HL-60/S4 (cell line): ENCODE results near the gene SLC48A1.

Experiments used
- in situ Hi-C: fragments of 300-500 bp; cut with MboI; formaldehyde crosslinking; loops from 2 replicates; pipeline ENCODE4 v1.14.3; 2022; ENCODE audit warnings: low sequenced_read_pairs

The SLC48A1 gene

DNA sequence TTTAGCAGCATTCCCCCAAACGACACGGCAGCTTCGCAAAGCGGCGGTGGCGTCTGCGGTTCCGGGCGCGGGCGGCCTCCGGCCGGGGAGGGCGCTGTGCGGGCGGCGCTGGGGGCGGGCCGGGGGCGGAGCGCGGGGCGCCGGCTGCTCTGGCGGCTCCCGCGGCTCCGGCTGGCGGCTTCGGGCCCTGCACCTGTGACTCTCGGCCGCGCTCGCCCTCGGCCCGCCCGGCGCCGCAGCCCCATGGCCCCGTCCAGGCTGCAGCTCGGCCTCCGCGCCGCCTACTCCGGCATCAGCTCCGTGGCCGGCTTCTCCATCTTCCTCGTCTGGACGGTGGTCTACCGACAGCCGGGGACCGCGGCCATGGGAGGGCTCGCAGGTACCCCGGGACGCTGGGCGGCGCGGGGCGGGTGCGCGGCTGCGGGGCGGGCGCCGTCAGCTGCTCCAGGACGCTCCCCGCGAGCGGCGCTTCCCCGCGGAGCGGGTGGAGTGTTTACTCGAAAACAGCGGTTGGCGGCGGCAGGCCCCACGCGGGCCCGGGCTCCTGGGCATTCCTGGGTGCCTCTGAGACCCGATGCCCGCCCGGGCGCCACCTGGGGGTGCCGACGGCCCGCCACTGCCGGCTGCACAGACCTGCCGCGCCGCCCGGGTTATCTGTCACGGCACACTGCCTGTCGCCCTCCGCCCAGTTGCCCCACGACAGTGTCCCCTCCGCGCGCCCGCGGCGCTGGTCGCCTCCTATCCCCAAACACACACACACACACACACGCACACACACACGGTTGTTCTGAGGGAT lies at the start of gene SLC48A1:
SLC48A1 (plus strand) TSS at position 177 of the 796 bp plus-strand sequence; CDS start at position 244, 67 bp downstream.
- in situ Hi-C loops, result loop anchor here (10.0 kb wide), 1 partner anchor 128 kb away; no protein-coding TSS in a partner anchor

DNA sequence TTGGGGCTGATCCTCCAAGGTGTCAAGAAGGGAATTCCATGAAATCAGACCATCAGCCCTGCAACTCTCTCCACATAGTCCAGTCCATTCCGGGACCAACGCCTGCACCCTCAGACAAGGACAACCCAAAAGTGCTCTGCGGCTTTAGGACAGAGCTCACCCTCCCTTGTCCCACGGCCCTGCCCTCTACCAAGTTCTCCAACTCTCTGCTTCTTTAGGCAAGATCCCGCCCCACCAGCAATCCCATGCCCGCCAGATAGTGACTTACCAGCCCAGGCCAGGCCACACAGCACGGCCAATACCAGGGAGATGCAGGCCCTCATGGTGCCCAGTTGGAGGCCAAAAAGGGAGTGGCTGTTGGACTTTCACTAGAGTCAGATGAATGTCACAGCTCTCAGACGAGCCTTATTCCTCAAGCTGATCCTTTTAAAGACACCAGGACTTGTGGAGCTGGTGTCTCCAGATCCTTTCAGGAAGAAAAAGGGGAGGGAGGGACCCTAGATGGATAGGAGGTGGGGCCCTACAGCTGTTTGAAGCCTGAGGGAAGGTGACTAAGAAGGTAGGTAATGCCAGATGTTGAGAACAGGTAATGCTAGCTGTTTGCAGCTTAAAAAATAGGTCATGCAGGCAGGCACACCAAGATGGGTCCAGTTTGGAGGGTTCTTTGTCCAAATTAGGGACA lies 47.8 kb upstream of the SLC48A1 start, which contains the start of gene ENDOU:
ENDOU (minus strand) TSS at position 400 of the 682 bp plus-strand sequence; CDS start at position 323, 77 bp downstream.
- in situ Hi-C loops, result no loop called here

DNA sequence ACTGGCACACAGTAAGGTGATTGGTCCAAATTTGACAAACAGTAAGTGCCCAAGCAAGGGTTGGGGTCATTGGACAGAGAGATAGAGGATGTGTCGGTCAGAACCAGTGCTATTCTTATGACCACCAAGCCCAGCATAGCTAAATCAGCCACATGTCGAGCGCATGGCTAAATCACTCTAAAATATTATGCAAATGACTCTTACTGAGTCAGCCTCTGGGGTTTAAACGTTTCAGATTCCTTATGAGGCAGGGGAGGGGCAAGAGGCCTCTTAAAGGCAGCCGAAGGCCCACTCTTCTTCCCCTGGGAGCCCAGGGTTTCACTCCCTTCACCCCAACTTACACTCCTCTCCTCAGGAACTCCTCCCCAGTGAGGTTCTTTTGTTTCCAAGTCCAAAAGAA lies 47.1 kb upstream of the SLC48A1 start:
- in situ Hi-C loops, result no loop called here

GRCh38 chr12:47729233-47729632 lies 43.8 kb upstream of the SLC48A1 start:
- in situ Hi-C loops, result no loop called here

GRCh38 chr12:47730341-47730744 lies 42.7 kb upstream of the SLC48A1 start:
- in situ Hi-C loops, result no loop called here

DNA sequence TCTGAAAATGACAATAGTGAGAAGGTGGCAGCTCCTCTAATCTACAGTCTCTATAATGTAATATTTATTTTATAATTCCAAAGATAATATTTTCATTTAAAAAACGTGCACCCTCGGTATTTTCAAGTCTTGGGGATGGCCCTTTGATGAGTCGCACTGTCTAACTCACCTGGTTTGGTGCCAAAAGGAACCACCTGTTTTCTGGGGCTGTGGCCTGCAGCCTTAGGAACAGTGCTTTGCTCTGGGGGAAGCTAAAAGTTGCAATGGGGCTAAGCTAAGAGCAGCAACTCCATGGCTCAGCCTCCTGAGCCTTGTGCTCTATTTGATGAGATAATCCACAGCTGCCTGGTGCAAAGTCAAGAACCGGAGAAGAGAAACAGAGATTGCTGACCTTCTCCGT lies 41.3 kb upstream of the SLC48A1 start:
- in situ Hi-C loops, result no loop called here

DNA sequence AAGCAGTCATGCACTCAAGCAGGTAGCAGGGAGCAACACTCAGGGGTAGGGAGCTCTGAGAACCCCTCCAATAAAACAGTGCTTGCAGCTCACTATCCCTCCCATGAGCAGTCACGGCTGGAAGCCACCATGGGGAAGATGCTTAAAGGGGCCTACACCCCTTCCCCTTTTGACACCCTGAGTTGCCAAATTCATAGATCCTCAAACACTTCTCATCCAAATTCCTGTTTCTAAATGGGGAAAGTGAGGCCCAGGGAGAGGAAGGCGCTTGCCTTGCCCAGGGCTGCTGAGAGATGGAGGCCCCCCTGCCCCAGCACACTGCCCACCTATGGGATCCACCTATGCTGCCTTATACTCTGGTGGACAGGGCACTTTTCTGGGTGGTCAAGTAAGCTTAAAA lies 40.5 kb upstream of the SLC48A1 start:
- in situ Hi-C loops, result no loop called here

DNA sequence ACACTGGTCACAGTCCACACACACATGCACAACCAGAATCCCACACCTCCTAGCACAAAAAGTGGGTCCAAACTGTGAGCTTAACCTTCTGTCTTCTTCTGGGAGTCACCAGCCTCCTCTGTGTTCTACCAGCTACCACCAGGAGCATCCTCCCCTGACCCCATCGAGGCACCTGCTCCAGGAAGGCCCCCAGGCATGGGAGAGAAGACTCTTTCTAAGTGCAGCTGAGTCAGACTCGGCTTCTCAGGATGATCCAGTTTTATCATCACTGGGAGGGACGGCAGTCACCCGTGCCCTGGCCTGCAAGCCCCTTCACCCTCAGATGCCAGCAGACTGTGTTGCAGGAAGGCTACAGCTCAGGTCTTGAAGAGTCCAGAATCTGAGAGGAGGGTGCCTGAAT lies 39.9 kb upstream of the SLC48A1 start:
- in situ Hi-C loops, result no loop called here

DNA sequence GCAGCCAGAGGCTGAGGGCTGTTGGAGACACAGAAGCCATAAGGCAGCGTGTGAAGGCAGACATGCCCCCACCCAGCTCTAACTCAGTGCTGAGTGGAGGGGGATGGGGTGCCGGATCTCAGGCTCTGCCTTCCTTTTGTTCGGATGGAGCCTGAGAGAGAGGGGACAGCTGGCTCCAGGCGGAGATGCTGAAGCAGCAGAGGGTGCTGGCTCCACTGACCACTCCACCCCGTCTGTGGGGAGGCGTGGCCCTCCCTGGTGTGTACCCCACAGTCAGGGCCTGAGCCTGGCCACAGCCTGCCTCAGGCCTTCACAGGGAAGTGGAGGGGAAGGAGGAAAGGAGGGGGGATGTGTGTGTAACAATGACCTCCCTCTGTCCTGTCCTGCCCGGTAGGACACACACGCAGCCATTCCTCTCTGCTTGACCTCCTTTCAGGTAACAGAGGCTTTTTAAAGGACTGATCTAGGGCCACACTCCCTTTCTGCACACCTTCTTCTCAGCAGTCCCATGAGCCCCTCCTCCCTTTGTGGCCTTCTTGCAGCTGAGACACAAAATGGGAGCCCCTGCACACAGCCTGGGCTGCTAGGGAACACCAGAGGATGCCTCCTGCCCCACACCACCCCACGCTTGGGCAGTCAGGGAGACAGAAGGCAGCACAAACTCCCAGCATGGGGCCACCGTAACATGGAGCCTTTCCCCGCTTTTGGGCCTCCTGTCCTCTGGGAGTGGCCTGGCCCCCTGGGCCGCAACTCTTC lies 38.1 kb upstream of the SLC48A1 start:
- in situ Hi-C loops, result no loop called here

- in situ Hi-C loops, result no loop called here
Measured at GRCh38 chr12:47735649-47736048, 37.4 kb upstream of the SLC48A1 start.

GRCh38 chr12:47736216-47736615 lies 36.8 kb upstream of the SLC48A1 start:
- in situ Hi-C loops, result no loop called here

DNA sequence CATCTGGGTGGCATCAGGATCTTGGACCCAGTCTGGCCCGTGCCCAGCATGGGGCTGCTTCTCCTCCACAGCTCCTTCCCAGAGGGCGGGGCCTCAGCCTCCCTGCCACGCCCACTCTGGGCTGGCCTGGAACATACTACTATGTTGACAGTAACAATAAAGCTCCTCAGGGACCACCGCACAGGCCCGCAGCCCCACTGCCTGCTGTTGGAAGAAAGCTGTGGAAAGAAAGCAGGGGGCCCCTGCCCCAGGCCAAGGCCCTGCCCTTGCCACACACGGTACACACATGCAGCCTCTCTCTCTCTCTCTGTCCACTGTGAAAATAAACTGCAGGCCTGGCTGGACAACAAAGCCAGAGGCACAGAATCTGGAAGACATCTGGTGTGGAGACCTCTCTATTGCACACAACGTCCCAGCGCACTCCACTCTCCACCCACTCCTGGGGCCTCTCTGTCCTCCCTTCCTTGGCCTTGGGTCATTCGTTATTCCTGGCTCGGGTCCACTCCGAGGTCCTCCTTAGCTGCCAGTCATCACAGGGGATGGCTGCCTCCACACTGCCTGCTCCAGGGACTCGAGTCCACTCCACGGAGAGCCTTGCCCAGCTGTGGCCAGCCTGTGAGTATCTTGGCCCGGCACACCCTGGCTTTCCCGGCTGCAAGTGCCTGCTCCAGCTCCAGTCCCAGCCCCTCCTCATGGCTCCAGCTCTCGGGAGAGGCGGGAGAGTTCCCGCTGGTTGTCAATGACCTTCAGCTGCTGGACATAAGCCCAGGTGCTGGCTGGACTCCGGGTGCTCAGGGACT lies 36.0 kb upstream of the SLC48A1 start:
- in situ Hi-C loops, result no loop called here

DNA sequence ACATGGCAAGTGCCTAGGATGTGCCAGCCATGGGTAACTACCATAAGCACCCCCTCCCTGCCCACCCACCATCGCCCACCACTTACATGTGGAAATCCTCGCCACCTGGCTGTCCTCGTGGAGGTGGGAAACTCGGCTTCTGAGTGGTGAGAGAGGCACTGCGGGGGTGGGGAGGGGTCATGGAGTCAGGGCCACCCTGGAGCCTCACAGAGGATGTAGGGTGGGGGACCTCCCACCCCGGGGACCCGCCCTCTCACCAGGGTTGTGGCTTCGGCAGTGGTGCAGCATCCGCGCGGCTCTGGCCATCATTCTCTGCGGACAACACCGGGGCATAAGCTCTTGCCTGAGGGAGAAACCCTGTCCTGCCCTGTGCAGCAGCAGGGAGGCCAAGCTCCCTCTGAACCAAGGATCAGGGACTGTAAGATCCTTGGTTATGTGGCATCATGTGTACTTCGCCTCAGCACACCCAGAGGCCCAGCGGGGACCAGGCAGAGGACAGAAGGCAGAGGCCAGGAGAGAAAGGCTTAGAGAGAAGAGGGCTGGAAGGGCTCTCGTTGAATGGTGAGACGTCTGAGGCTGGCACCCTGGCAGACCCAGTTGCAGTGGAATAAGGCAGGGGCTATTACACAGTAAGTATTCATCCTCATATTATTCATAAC lies 35.0 kb upstream of the SLC48A1 start:
- in situ Hi-C loops, result no loop called here

DNA sequence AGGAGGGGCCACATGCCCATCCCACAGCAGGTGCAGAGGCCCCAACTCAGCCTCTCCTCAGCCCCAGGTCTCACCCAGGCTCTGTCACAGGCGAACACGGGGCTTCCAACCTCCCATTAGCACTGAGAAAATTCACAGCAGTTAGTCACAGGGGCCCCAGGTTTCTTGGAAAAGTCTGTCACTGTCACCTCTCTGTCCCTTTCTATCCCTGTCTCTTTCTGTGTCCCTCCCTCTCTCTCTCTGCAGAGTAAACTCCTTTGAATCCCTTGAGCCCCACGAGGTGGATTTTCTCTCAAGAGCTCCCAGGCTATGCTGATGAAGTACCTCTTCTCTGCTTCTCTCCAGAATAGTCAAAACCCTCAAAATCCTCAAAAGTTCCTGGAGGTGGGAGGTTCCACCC lies 33.7 kb upstream of the SLC48A1 start:
- in situ Hi-C loops, result no loop called here

GRCh38 chr12:47739979-47740378 lies 33.1 kb upstream of the SLC48A1 start:
- in situ Hi-C loops, result loop anchor here (5.0 kb wide), 1 partner anchor 37 kb away; no protein-coding TSS in a partner anchor

DNA sequence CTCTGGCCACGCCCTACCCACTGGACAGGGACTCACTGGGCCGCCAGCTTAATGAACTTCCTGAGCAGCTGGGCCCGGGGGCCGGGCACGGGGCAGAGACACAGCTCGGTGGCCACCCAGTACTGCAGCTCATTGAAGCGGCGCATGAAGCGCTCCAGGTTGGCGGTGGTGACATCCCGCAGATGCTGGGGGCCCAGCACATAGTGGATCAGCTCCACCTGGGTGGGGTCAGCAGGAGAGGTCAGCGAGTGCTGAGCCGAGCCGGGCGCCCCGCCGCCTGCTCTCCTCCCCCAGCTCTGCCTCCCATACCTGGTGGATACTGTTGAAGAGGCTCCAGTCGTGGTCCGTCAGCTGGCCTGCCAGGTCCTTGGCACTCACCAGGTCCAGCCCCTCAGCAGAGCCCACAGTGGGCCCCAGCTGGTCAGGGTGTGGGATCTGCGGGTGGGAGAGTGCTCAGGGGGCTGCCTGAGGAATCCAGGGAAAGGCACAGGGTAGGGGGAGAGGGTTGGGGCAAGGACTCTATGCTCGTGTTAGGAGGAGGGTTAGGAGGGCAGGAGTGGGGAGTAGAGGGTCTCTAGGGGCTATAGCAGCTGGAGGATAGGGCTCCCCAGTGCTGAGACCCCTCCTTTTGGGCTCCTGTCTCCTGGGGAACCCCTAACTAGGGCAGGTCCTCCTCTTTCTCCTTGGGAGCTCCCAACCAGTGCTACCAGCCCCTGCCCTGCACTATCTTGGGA lies 32.3 kb upstream of the SLC48A1 start:
- in situ Hi-C loops, result loop anchor here (5.0 kb wide), 1 partner anchor 37 kb away; no protein-coding TSS in a partner anchor

DNA sequence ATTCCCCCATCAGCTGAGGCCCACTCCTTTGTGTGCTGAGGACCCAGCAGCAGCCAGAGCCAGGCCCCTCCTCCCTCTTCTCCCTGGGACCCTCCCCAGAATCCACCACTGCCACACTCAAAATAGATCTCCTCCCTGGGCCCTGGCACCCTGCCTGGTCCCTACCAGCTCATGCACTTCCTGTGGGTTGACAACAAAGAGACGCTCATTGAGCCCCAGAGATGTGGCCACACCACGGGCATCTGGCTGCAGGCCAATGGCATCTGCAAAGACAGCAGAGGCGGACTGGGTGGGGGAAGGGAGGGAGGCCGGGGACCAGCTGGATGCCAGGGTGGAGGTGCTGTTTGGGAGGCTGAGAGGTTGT lies 31.7 kb upstream of the SLC48A1 start:
- in situ Hi-C loops, result loop anchor here (5.0 kb wide), 1 partner anchor 36 kb away; no protein-coding TSS in a partner anchor

DNA sequence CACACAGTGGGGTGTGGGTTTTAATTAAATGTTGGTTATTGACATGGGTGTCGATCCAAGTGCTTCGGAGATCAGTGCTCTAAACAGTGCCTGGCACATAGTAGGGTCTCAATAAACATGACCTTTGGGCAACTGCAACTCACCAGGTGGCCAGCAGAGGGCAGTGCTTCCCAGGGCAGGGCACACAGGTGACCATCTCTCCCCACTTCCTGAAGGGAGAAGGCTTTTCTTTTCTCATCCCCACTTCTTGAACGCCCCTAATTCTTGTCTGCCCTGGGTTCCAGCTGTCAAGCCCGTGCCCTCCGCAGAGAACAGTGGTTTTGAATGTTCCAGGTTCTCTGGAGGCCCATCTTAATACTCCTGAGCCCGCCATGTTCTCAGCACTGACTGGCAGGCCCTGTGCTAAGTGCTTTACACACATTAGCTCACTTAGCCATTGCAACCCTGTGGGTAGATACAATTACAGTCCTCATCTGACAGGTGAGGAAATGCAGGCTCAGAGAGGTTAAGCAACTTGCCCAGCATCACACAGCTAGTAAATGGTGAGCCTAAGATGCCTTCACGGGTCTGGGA lies 30.7 kb upstream of the SLC48A1 start:
- in situ Hi-C loops, result loop anchor here (5.0 kb wide), 1 partner anchor 35 kb away; no protein-coding TSS in a partner anchor
